Suprapubic skin (tissue), 3 donors: ENCODE measurements around the gene ABHD17B.

Experiments used
- POLR2AphosphoS5 ChIP-seq, 3 donors: sonication (generic); formaldehyde crosslinking; IDR thresholded peaks; one replicate each; pipeline ENCODE4 v1.6.1; 2017; ENCODE audit warnings: antibody characterized with exemption in 3 of 3
- TF ChIP-seq, protein P1 (sequence below), 2 donors: fragments of 200-600 bp in 1 of 2; fragments of 450-650 bp in 1 of 2; sonication (generic) in 1 of 2; IDR thresholded peaks; one replicate each; pipeline ENCODE4 v1.5.1; 2016 to 2019; ENCODE audit warnings: antibody characterized with exemption in 2 of 2, mild to moderate bottlenecking in 1 of 2, moderate library complexity in 1 of 2

DNA sequence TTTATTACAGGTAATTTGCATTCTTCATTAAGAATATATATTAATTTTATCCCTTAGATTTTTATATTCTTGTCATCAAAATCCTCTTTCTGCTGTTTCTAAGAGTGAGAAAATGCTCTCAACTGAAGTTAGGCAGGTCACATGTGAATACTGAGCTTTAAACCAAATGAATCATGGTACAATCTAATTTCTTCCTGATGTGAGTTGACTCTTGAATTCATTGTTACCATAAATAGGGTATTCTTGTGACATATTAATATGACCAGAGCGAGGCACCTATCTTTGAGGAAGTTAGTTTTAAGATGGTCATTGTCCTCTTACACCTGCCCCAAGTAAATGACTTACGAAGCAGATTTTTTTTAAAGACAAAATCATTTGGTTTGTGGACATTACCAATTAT, 17.8 kb upstream of the ABHD17B start:
- TF ChIP-seq, protein P1, sequence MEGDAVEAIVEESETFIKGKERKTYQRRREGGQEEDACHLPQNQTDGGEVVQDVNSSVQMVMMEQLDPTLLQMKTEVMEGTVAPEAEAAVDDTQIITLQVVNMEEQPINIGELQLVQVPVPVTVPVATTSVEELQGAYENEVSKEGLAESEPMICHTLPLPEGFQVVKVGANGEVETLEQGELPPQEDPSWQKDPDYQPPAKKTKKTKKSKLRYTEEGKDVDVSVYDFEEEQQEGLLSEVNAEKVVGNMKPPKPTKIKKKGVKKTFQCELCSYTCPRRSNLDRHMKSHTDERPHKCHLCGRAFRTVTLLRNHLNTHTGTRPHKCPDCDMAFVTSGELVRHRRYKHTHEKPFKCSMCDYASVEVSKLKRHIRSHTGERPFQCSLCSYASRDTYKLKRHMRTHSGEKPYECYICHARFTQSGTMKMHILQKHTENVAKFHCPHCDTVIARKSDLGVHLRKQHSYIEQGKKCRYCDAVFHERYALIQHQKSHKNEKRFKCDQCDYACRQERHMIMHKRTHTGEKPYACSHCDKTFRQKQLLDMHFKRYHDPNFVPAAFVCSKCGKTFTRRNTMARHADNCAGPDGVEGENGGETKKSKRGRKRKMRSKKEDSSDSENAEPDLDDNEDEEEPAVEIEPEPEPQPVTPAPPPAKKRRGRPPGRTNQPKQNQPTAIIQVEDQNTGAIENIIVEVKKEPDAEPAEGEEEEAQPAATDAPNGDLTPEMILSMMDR (IDR thresholded peaks at IDR 0.05): no peak
- no peak for TF ChIP-seq POLR2AphosphoS5 (IDR thresholded peaks at IDR 0.05)
